Testis (tissue), 3 donors: ENCODE measurements around the gene CNTLN. TPM values are rescaled to one million over a fixed set of nuclear protein-coding genes. Genes with fewer than 3 reads are reported as not detected.

Source experiments
- DNase-seq: peaks from one replicate; pipeline ENCODE4 v3.0.0-alpha.2; 2019
- H3K27ac ChIP-seq, 2 donors: fragments of 200-600 bp; sonication (generic); one replicate each; pipeline ENCODE4 v1.5.1; 2019
- H3K27me3 ChIP-seq: fragments of 200-600 bp; sonication (generic); one replicate; pipeline ENCODE4 v1.5.1; 2019
- H3K36me3 ChIP-seq: fragments of 200-600 bp; sonication (generic); one replicate; pipeline ENCODE4 v1.5.1; 2017; ENCODE audit warnings: low read depth; ENCODE audit errors: missing control alignments
- H3K4me1 ChIP-seq: fragments of 200-600 bp; sonication (generic); one replicate; pipeline ENCODE4 v1.5.1; 2019
- H3K4me3 ChIP-seq, 2 donors: fragments of 200-600 bp; sonication (generic); one replicate each; pipeline ENCODE4 v1.5.1; 2017 to 2019
- H3K9me3 ChIP-seq: fragments of 200-600 bp; sonication (generic); one replicate; pipeline ENCODE4 v1.5.1; 2017
- CTCF ChIP-seq, 3 experiments: fragments of 450-650 bp in 2 of 3; fragments of 200-600 bp in 1 of 3; sonication (generic) in 1 of 3; IDR thresholded peaks; one replicate each; pipeline ENCODE4 v1.5.1; 2016 to 2019; ENCODE audit warnings: antibody characterized with exemption in 3 of 3, mild to moderate bottlenecking in 2 of 3, moderate library complexity in 1 of 3
- POLR2A ChIP-seq: fragments of 450-650 bp; IDR thresholded peaks from one replicate; pipeline ENCODE4 v1.6.1; 2017; ENCODE audit warnings: antibody characterized with exemption, mild to moderate bottlenecking, moderate library complexity
- WGBS, 2 donors: methylation state at CpG; one replicate each; pipeline ENCODE4 v1.1.5; 2018; 5-methylcytosine and 5-hydroxymethylcytosine counted together
- intact Hi-C: fragments of 100-400 bp; cut with DNase I; formaldehyde crosslinking; loops from one replicate; pipeline ENCODE4 v1.15.1; 2023; ENCODE audit warnings: low total_unique reads
- polyA plus RNA-seq: library from polyadenylated mRNA; stranded (reverse); fragments of 350-450 nt; fragmentation: Illumina TruSeq; extraction: RNeasy Lipid Tissue Mini Kit (QIAGEN cat#74804); gene quantifications from one replicate; pipeline ENCODE4 v1.2.3, GENCODE V29; 2014; ENCODE audit warnings: low read depth, low replicate concordance; ENCODE audit not compliant: insufficient read depth
- total RNA-seq, 2 donors: library from RNA; depleted of rRNA; stranded (reverse); fragments of >200 nt; gene quantifications; one replicate each; pipeline ENCODE4 v1.2.3, GENCODE V29; 2016

The CNTLN gene
- total and polyA plus RNA-seq, 3 donors from 2014 or later, result 6.3 to 23.7 (median 19.9) TPM

GRCh38 chr9:17222932-17223331, 88.1 kb downstream of the CNTLN start:
- no peaks in the 10 kb centered on the region for H3K36me3 ChIP-seq
- 91 to 95% methylated on average over 7 of the region's 7 CpGs for WGBS, 2 donors
- no peak overlapping the region for H3K27ac ChIP-seq
- no peaks in the 10 kb centered on the region for H3K9me3 ChIP-seq
- no peak overlapping the region for H3K4me3 ChIP-seq
- intact Hi-C loops, result no loop called here
- H3K27me3 ChIP-seq, result no peaks in the 10 kb centered on the region
- no peak for DNase-seq
- TF ChIP-seq CTCF (IDR thresholded peaks at IDR 0.05), result no peak
- TF ChIP-seq POLR2A, result no peak
- H3K4me1 ChIP-seq, result no peaks in the 10 kb centered on the region

GRCh38 chr9:17225407-17225806, 90.6 kb downstream of the CNTLN start:
- no peak for DNase-seq
- H3K4me3 ChIP-seq, result no peak overlapping the region
- no peaks in the 10 kb centered on the region for H3K9me3 ChIP-seq
- no peaks in the 10 kb centered on the region for H3K4me1 ChIP-seq
- no peak overlapping the region for H3K27ac ChIP-seq
- WGBS, 2 donors, result 94 to 95% methylated on average over 1 of the region's 1 CpG
- H3K36me3 ChIP-seq, result no peaks in the 10 kb centered on the region
- H3K27me3 ChIP-seq, result no peaks in the 10 kb centered on the region
- intact Hi-C loops, result no loop called here
- TF ChIP-seq CTCF (IDR thresholded peaks at IDR 0.05) (no peak), POLR2A (no peak)

- Histone ChIP-seq H3K27ac (no peak overlapping the region), H3K36me3 (no peaks in the 10 kb centered on the region), H3K4me1 (no peaks in the 10 kb centered on the region), H3K9me3 (no peaks in the 10 kb centered on the region), H3K27me3 (no peaks in the 10 kb centered on the region), H3K4me3 (no peak overlapping the region)
- TF ChIP-seq CTCF (IDR thresholded peaks at IDR 0.05), result no peak
- TF ChIP-seq POLR2A, result no peak
- WGBS, 2 donors, result 79 to 88% methylated on average over 4 of the region's 4 CpGs
- intact Hi-C loops, result no loop called here
- DNase-seq, result no peak
Observed at GRCh38 chr9:17229945-17230560, 95.2 kb downstream of the CNTLN start.

- DNase-seq, result no peak
- no peaks in the 10 kb centered on the region for H3K9me3 ChIP-seq
- H3K27ac ChIP-seq, result no peak overlapping the region
- no peak for TF ChIP-seq POLR2A
- TF ChIP-seq CTCF (IDR thresholded peaks at IDR 0.05), result no peak
- no peaks in the 10 kb centered on the region for H3K27me3 ChIP-seq
- H3K4me1 ChIP-seq, result no peaks in the 10 kb centered on the region
- H3K36me3 ChIP-seq, result no peaks in the 10 kb centered on the region
- 54 to 65% methylated on average over 1 of the region's 1 CpG for whole genome bisulfite sequencing, 2 donors
- no peak overlapping the region for H3K4me3 ChIP-seq
- intact Hi-C loops, result no loop called here
Observed at GRCh38 chr9:17230646-17231045, 95.8 kb downstream of the CNTLN start.

- no peaks in the 10 kb centered on the region for H3K4me1 ChIP-seq
- H3K36me3 ChIP-seq, result no peaks in the 10 kb centered on the region
- 38 to 44% methylated on average over 2 of the region's 2 CpGs for WGBS, 2 donors
- H3K27ac ChIP-seq, result no peak overlapping the region
- H3K4me3 ChIP-seq, result no peak overlapping the region
- DNase-seq, result no peak
- no peaks in the 10 kb centered on the region for H3K27me3 ChIP-seq
- H3K9me3 ChIP-seq, result no peaks in the 10 kb centered on the region
- TF ChIP-seq CTCF (IDR thresholded peaks at IDR 0.05) (no peak), POLR2A (no peak)
- intact Hi-C loops, result no loop called here
Observed at GRCh38 chr9:17236147-17236546, 101.3 kb downstream of the CNTLN start.
